ENCODE measurements around the gene ITPKA.
"Not testable (repeated sequence)": the region's sequence is repeated elsewhere in the genome, so short reads cannot be mapped to it uniquely, and the experiment has no call there.

ITPKA gene

DNA sequence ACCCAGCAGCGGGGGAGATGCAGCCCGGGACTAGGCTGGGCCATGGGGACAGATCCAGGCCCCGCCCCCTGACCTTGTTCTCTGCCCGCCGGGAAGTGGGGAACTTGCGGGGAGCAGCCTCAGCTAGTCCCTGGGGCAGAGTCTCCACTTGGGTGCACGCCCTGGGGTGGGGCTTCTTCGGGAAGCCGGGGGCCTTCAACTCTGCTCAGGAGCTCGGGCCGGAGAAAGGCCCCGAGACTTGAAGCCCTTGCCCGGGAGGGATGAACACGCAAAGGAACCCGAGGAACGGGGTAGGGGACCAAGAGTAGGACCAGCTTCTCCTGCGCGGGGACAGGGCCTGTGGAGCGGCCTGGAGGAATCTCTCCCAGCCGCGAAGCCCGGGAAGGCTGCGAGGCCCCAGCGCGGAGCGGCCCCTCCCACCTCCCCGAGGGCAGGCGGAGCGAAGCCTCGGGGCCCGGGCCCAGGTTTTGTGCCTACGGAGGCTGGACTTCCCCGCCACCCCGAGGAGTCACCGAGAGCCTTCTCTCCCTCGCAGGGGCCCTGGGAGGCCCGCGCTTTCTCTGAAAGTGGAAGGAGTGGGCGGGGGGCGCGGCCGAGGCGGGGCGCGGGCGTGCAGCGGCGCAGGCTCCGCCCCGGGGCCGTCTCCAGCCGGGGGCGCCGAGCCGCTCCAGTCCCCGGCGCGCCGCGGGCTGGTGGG is at the start of gene ITPKA:
ITPKA (plus strand) TSS at position 670 of the 697 bp plus-strand sequence. CDS start 54 bp downstream, outside the sequence.
- FAIRE-seq (no peak), DNase-seq (ENCODE audit: insufficient read length, low spot score) (peak; percentile 82)
- TF ChIP-seq, protein P1, sequence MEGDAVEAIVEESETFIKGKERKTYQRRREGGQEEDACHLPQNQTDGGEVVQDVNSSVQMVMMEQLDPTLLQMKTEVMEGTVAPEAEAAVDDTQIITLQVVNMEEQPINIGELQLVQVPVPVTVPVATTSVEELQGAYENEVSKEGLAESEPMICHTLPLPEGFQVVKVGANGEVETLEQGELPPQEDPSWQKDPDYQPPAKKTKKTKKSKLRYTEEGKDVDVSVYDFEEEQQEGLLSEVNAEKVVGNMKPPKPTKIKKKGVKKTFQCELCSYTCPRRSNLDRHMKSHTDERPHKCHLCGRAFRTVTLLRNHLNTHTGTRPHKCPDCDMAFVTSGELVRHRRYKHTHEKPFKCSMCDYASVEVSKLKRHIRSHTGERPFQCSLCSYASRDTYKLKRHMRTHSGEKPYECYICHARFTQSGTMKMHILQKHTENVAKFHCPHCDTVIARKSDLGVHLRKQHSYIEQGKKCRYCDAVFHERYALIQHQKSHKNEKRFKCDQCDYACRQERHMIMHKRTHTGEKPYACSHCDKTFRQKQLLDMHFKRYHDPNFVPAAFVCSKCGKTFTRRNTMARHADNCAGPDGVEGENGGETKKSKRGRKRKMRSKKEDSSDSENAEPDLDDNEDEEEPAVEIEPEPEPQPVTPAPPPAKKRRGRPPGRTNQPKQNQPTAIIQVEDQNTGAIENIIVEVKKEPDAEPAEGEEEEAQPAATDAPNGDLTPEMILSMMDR (IDR thresholded peaks at IDR 0.05; ENCODE audit: insufficient read depth, missing control alignments) = no peak

DNA sequence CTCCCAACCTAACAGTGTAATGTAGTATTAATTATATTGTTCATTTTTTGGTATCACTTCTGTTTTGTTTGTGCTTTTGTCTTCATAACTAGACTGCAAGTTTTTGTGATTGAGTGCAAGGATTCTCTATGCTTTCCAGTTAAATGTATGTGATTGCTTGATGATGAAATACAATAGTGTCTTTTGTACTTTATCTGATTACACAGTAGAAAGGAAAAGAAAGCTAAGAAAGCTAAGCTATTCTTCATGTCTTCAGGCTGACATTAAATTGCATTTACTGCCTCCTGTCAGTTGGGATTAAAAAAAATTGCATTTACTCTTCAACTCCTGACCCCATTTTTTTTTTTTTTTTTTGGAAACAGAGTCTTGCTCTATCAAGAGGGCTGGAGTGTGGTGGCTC is 48.3 kb upstream of the ITPKA start:
- TF ChIP-seq, protein P1 (IDR thresholded peaks at IDR 0.05; ENCODE audit: insufficient read depth, missing control alignments) = no peak
- FAIRE-seq = no peak

DNA sequence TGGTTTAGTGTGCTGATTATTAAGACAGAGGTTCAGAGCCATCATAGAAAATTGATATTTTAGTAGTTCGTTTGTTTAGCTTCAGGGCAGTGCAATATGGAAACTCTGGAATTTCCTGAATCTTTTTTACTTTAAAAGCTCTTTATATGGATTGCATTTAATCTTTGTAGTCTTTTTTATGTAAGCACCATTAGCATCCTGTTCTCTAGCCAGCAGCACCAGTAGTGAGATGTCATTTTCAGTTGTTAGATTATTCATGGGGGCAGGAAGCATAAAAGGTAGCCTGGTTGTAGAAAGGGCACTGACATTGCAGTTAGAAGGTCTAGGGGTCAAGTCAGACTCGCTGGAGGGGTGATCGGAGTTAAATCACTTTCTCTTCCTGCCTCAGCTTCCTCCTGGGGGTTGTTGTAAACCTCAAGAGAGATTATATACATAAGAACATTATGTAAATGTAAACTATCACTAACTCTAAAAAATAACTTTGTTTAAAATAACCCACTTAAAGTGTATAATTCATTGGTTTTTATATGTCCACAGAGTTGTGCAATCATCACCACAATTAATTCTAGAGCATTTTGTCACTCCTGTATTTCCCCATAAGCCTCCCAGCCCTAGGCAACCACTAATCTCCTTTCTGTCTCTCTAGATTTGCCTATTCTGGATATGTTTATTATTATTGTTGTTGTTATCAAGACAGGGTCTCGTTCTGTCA is 31.4 kb upstream of the ITPKA start:
- no peak for FAIRE-seq
- no peak for DNase-seq (ENCODE audit: insufficient read length, low spot score)
- TF ChIP-seq, protein P1 (IDR thresholded peaks at IDR 0.05; ENCODE audit: insufficient read depth, missing control alignments) = no peak

More for the DNA sequence above, 48.3 kb upstream of the ITPKA start:
- no peak for DNase-seq (ENCODE audit: insufficient read length, low spot score)

DNA sequence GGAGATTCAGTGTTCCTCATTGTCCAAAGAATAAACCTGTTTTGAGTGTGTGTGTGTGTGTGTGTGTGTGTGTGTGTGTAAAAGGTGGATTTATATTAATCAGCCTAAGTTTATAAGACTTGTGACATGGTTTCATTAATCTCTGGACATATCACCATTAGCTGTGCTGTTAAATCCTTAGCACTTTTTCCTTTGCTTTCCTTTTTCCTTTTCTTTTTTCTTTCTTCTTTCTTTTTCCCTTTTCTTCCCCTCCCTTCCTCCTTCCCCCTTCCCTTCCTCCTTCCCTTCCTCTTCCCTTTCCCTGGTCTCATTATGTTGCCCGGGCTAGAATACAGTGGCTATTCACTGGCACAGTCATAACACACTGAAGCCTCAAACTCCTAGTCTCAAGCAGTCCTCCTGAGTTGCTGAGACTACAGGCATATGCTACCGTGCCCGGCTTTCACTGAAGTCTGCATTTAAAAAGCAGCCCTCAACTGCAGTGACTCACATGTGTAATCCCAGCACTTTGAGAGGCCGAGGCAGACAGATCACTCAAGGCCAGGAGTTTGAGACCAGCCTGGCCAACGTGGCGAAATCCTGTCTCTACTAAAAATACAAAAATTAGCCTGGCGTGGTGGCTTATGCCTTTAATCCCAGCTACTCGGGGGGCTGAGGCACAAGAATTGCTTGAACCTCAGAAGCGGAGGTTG is 28.6 kb upstream of the ITPKA start:
- FAIRE-seq (no peak), DNase-seq (ENCODE audit: insufficient read length, low spot score) (no peak)
- TF ChIP-seq, protein P1 (IDR thresholded peaks at IDR 0.05; ENCODE audit: insufficient read depth, missing control alignments) = no peak

DNA sequence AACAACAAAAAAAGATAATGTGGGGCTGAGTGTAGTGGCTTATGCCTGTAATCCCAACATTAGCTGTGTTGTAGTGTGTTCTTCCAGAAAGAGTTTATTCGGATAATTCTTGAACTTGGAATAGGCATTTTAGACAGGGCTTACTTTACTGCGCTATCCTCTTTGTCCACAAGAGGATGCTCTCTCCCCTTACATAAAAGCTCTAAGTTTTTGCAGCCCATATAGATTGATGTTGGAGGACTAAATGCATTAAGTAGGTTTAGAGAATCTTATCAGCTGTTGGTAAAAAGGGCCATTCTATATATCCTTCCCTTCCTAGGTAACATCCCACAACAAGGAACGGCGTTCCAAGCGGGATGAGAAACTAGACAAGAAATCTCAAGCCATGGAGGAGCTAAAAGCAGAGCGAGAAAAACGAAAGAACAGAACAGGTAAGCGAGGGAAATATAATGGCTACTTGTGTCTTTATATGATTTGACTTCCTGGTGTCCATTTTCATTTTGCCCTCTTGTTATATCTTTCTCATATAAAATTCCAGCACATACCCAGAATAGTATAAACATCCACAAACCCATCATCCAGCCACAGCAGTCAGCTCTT is 27.8 kb upstream of the ITPKA start:
- DNase-seq (ENCODE audit: insufficient read length, low spot score) (no peak), FAIRE-seq (peak; percentile 38)
- TF ChIP-seq, protein P1 (IDR thresholded peaks at IDR 0.05; ENCODE audit: insufficient read depth, missing control alignments) = peak; percentile 91

DNA sequence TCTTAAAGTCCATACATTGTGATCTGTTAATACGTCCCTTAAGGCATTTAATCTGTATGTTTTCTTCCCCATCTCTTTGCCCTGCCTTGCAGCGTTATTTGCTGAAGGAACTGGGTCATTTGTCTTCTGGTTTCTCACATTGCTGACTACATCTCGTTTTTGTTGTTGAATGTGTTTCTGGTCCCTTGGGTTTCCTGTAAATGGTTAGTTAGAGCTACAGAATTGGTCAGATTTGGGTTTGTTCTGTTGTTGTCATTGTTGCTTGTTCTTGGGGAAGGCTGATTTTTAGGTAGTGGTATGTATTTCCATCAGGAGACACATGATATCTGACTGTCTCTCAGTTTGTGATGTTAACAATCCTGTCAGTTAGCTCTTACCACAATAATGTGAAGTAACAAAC is 27.0 kb upstream of the ITPKA start:
- FAIRE-seq (no peak), DNase-seq (ENCODE audit: insufficient read length, low spot score) (no peak)
- TF ChIP-seq, protein P1 (IDR thresholded peaks at IDR 0.05; ENCODE audit: insufficient read depth, missing control alignments) = no peak

DNA sequence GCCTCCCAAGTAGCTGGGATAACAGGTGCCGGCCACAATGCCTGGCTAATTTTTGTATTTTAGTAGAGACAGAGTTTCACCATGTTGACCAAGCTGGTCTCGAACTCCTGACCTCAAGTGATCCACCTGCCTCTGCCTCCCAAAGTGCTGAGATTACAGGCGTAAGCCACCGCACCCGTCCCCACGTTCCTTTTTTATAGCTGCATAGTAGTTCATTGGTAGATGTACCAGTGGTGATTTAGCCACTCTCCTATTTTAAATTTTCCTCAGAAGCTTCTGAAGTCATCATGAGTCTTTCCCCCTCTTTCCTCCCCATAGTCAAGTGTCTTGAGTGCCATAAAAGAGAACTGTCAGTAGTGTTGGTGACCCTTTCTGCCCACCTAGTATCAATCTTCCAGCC is 24.0 kb upstream of the ITPKA start:
- not testable (repeated sequence) for DNase-seq (ENCODE audit: insufficient read length, low spot score)

More for the DNA sequence above, 24.0 kb upstream of the ITPKA start:
- FAIRE-seq = not testable (repeated sequence)
